Hepatocyte (in vitro differentiated cells): ENCODE data around the gene KLHDC8A. TPM values are rescaled to one million over a fixed set of nuclear protein-coding genes. Genes with fewer than 3 reads are reported as not detected.

Experiments
- DNase-seq: peaks from one replicate; pipeline ENCODE4 v3.0.0-alpha.2; 2016; ENCODE audit warnings: low spot score
- H2AFZ ChIP-seq: fragments of 200-600 bp; sonication (generic); 2 replicates; pipeline ENCODE4 v1.6.0; 2016; ENCODE audit warnings: antibody characterized with exemption, mild to moderate bottlenecking
- H3K27ac ChIP-seq: fragments of 200-600 bp; sonication (generic); 2 replicates; pipeline ENCODE4 v1.5.1; 2016; ENCODE audit warnings: mild to moderate bottlenecking
- H3K27me3 ChIP-seq: fragments of 200-600 bp; sonication (generic); 2 replicates; pipeline ENCODE4 v1.6.1; 2016
- H3K36me3 ChIP-seq: fragments of 200-600 bp; sonication (generic); replicated peaks from 2 replicates; pipeline ENCODE4 v1.5.1; 2016; ENCODE audit warnings: low read depth; ENCODE audit not compliant: insufficient read depth
- H3K4me1 ChIP-seq: fragments of 200-600 bp; sonication (generic); 2 replicates; pipeline ENCODE4 v1.5.1; 2016; ENCODE audit warnings: mild to moderate bottlenecking, moderate library complexity; ENCODE audit not compliant: insufficient read depth
- H3K4me2 ChIP-seq: fragments of 200-600 bp; sonication (generic); 2 replicates; pipeline ENCODE4 v1.6.0; 2016
- H3K4me3 ChIP-seq: fragments of 200-600 bp; sonication (generic); 2 replicates; pipeline ENCODE4 v1.5.1; 2016; ENCODE audit warnings: mild to moderate bottlenecking
- H3K79me2 ChIP-seq: fragments of 200-600 bp; sonication (generic); 2 replicates; pipeline ENCODE4 v1.6.0; 2017; ENCODE audit warnings: mild to moderate bottlenecking
- H3K9me2 ChIP-seq: fragments of 200-600 bp; sonication (generic); replicated peaks from 2 replicates; pipeline ENCODE4 v1.6.0; 2017; ENCODE audit warnings: mild to moderate bottlenecking; ENCODE audit not compliant: insufficient read depth
- H3K9me3 ChIP-seq: fragments of 200-600 bp; sonication (generic); 2 replicates; pipeline ENCODE4 v1.5.1; 2016; ENCODE audit warnings: low read depth, mild to moderate bottlenecking
- H4K20me1 ChIP-seq: fragments of 200-600 bp; sonication (generic); 2 replicates; pipeline ENCODE4 v1.6.0; 2016; ENCODE audit warnings: mild to moderate bottlenecking; ENCODE audit not compliant: insufficient read depth, poor library complexity, severe bottlenecking
- EZH2 ChIP-seq: fragments of 200-600 bp; sonication (generic); IDR thresholded peaks from 2 replicates; pipeline ENCODE4 v1.6.1; 2016; ENCODE audit warnings: antibody characterized with exemption, mild to moderate bottlenecking, borderline replicate concordance
- EZH2phosphoT487 ChIP-seq: fragments of 200-600 bp; sonication (generic); IDR thresholded peaks from one replicate; pipeline ENCODE4 v1.6.1; 2018; ENCODE audit warnings: antibody characterized with exemption, mild to moderate bottlenecking, low read depth, moderate library complexity; ENCODE audit not compliant: unreplicated experiment, severe bottlenecking
- WGBS: methylation state at CpG from one replicate; pipeline ENCODE4 v1.1.6; 2016; ENCODE audit warnings: low lambda C conversion rate; ENCODE audit errors: missing lambda C conversion rate; 5-methylcytosine and 5-hydroxymethylcytosine counted together
- polyA plus RNA-seq: library from polyadenylated mRNA; unstranded; fragments of >200 nt; fragmentation: Nextera tagmentation; extraction: Ambion mirVana; gene quantifications from 2 replicates; pipeline ENCODE4 v1.2.1, GENCODE V29; 2016
- total RNA-seq: library from RNA; depleted of rRNA; stranded (reverse); fragments of >200 nt; gene quantifications from 2 replicates; pipeline ENCODE4 v1.2.3, GENCODE V29; 2014
- TF ChIP-seq, protein P1 (sequence below): fragments of 200-600 bp; sonication (generic); IDR thresholded peaks from 2 replicates; pipeline ENCODE4 v1.5.1; 2016; ENCODE audit warnings: antibody characterized with exemption, mild to moderate bottlenecking; ENCODE audit not compliant: poor library complexity

KLHDC8A gene
- total and polyA plus RNA-seq, 2 experiments from 2014 or later = 0.40 to 1.6 TPM

- no peaks in the 10 kb centered on the region for H3K9me2 ChIP-seq
- H3K4me2 ChIP-seq = no peak overlapping the region
- H3K4me1 ChIP-seq = peaks cover 23% of the 10 kb centered on the region
- H2AFZ ChIP-seq = no peak overlapping the region
- 44% methylated on average over 4 of the region's 4 CpGs for WGBS
- H3K27ac ChIP-seq = no peak overlapping the region
- H3K4me3 ChIP-seq = no peak overlapping the region
- no peaks in the 10 kb centered on the region for H3K36me3 ChIP-seq
- TF ChIP-seq, protein P1, sequence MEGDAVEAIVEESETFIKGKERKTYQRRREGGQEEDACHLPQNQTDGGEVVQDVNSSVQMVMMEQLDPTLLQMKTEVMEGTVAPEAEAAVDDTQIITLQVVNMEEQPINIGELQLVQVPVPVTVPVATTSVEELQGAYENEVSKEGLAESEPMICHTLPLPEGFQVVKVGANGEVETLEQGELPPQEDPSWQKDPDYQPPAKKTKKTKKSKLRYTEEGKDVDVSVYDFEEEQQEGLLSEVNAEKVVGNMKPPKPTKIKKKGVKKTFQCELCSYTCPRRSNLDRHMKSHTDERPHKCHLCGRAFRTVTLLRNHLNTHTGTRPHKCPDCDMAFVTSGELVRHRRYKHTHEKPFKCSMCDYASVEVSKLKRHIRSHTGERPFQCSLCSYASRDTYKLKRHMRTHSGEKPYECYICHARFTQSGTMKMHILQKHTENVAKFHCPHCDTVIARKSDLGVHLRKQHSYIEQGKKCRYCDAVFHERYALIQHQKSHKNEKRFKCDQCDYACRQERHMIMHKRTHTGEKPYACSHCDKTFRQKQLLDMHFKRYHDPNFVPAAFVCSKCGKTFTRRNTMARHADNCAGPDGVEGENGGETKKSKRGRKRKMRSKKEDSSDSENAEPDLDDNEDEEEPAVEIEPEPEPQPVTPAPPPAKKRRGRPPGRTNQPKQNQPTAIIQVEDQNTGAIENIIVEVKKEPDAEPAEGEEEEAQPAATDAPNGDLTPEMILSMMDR = no peak
- H3K79me2 ChIP-seq = no peaks in the 10 kb centered on the region
- H3K27me3 ChIP-seq = no peaks in the 10 kb centered on the region
- no peak for DNase-seq
- H3K9me3 ChIP-seq = no peaks in the 10 kb centered on the region
- H4K20me1 ChIP-seq = no peaks in the 10 kb centered on the region
Measured at GRCh38 chr1:205376739-205377138, 20.0 kb upstream of the KLHDC8A start.

DNA sequence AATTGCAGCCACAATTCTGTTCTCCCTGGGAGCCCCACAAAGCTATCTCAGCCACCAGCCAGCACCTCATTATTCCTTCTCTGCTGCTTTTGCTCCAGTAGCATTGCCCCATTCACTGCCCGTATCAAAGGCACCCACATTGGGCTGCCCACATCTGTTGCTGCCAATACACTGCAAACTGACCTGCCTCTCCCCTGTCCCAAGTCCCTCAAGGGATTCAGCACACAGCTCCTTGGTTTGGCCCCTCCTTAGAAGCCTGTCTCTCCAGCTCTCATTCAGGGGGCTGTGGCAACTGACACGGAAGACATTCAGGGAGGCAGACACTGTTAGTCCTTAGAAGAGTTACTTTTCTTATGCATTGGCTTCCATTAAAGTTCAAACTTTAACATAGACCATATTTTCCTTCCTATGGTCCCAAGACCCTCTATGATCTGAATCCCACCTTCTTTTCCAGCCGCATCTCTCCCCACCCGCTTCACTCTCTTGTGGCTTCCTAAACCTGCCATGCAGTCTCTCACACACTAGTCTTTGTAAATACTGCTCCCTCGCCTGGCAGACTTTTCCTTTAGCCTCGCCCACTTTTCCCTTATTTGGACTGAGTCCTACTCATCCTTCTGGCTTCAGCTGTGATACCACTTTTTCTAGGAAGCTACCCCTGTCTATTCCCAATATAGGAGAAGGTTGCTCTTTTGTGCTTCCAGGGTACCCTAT, 19.3 kb upstream of the KLHDC8A start:
- Histone ChIP-seq H3K4me3 (no peak overlapping the region), H3K36me3 (no peaks in the 10 kb centered on the region), H3K4me2 (peak overlapping the region; percentile 14), H2AFZ (no peak overlapping the region), H3K27me3 (no peaks in the 10 kb centered on the region), H4K20me1 (no peaks in the 10 kb centered on the region), H3K4me1 (peaks cover 23% of the 10 kb centered on the region), H3K9me2 (no peaks in the 10 kb centered on the region), H3K27ac (no peak overlapping the region), H3K9me3 (no peaks in the 10 kb centered on the region), H3K79me2 (no peaks in the 10 kb centered on the region)
- whole genome bisulfite sequencing = 20% methylated on average over 6 of the region's 6 CpGs
- DNase-seq = peak; percentile 78
- TF ChIP-seq EZH2phosphoT487 = no peak

DNA sequence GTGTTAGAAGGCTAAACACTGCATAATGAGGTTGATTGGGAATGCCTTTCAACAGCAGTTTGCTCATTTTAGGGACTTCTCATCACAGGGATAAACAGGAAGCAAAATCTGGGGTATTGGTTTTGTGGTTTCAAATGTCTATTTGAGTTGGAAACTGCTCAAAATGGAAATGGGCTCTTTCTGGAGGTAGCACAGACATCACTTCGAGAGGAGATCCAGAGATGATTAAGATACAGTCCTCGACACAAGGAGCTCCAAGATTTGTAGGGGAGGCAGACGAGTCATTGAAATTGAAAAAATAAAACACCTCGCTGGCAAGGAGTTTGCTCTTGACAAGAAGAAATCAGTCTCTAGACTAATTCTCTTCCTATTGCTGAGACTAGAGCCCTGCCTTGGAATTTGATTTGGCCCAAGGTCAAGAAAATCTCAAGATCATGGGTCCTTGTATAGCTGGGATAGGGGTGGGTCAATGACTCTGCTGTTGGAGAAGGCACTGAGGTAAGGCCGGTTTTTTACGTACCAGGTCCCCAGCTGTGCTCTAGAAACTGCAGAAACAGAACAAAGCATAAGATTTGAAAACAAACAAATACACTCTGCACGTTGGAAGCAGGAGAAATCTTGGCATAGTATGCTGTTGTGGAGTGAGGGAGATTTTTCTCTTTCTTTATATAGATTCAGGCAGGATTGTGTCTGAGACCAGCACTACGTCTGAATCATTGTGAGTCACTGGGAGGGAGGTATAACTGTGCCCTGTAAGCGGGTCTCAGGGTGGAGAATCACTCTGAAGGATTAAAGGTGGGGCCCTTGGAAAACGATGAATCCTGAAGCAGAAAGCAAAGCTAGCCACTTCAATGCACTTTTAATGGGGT, 17.7 kb upstream of the KLHDC8A start:
- no peaks in the 10 kb centered on the region for H3K36me3 ChIP-seq
- H3K9me3 ChIP-seq = no peaks in the 10 kb centered on the region
- peak; percentile 34 for DNase-seq
- no peaks in the 10 kb centered on the region for H4K20me1 ChIP-seq
- TF ChIP-seq EZH2phosphoT487 (no peak), EZH2 (no peak)
- TF ChIP-seq, protein P1 = no peak
- H3K27me3 ChIP-seq = no peaks in the 10 kb centered on the region
- no peak overlapping the region for H3K4me3 ChIP-seq
- no peak overlapping the region for H2AFZ ChIP-seq
- peak overlapping the region; percentile 17 for H3K4me2 ChIP-seq
- WGBS = 47% methylated on average over 10 of the region's 10 CpGs
- no peaks in the 10 kb centered on the region for H3K79me2 ChIP-seq
- H3K4me1 ChIP-seq = peaks cover 23% of the 10 kb centered on the region
- peak overlapping the region; percentile 2 for H3K27ac ChIP-seq
- no peaks in the 10 kb centered on the region for H3K9me2 ChIP-seq

GRCh38 chr1:205373798-205374175, 17.1 kb upstream of the KLHDC8A start:
- Histone ChIP-seq H4K20me1 (no peaks in the 10 kb centered on the region), H3K4me2 (no peak overlapping the region), H3K27ac (peak overlapping the region; percentile 2), H2AFZ (no peak overlapping the region), H3K79me2 (no peaks in the 10 kb centered on the region), H3K9me3 (no peaks in the 10 kb centered on the region), H3K4me3 (no peak overlapping the region), H3K9me2 (no peaks in the 10 kb centered on the region), H3K4me1 (peaks cover 23% of the 10 kb centered on the region), H3K36me3 (no peaks in the 10 kb centered on the region), H3K27me3 (no peaks in the 10 kb centered on the region)
- no peak for DNase-seq
- TF ChIP-seq EZH2 (no peak), EZH2phosphoT487 (no peak)
- TF ChIP-seq, protein P1 = no peak
- 60% methylated on average over 2 of the region's 2 CpGs for WGBS
